ENCODE results near the gene HOXD13. TPM values are rescaled to one million over a fixed set of nuclear protein-coding genes. Genes with fewer than 3 reads are reported as not detected.

The HOXD13 gene
- total RNA-seq, 2 experiments from 2014 or later = not detected

GRCh38 chr2:176105730-176106580 is 13.4 kb downstream of the HOXD13 start:
- no peak overlapping the region for H2AFZ ChIP-seq (ENCODE audit: low read length)
- intact Hi-C loops (cut with micrococcal nuclease; ENCODE audit: unreplicated experiment) = no loop called here
- no TSS peak for BruUV-seq (replicated peaks)

GRCh38 chr2:176106581-176107539 is 14.3 kb downstream of the HOXD13 start, which contains the start of gene HOXD11:
TSS of gene HOXD11 (plus strand) at chr2:176107280. CDS start at chr2:176107356, 76 bp downstream.
- POLR2A ChIA-PET = no interaction called here
- no peak for DNase-seq (ENCODE audit: low spot score)
- Histone ChIP-seq H4K20me1 (ENCODE audit: insufficient read depth, low read length) (no peaks in the 10 kb centered on the region), H3K79me2 (ENCODE audit: insufficient read depth, low read depth, low read length) (no peaks in the 10 kb centered on the region), H3K4me1 (ENCODE audit: insufficient read depth, low read length, poor library complexity, severe bottlenecking) (no peaks in the 10 kb centered on the region), H3K27ac (ENCODE audit: low read depth, low read length, poor library complexity, severe bottlenecking) (no peak within 1 kb of the TSS), H3K9me3 (ENCODE audit: low read length) (no peaks in the 10 kb centered on the region), H3K4me2 (ENCODE audit: low read length) (no peak within 1 kb of the TSS), H2AFZ (ENCODE audit: low read length) (no peak within 1 kb of the TSS), H3K36me3 (ENCODE audit: insufficient read depth, low read length) (no peaks in the 10 kb centered on the region), H3K9me2 (ENCODE audit: insufficient read depth, low read length) (no peaks in the 10 kb centered on the region), H3K4me3 (ENCODE audit: low read depth, low read length, poor library complexity, severe bottlenecking) (no peak within 1 kb of the TSS)
- intact Hi-C loops (cut with micrococcal nuclease; ENCODE audit: unreplicated experiment) = no loop called here
- CTCF ChIA-PET (ENCODE audit: unreplicated experiment) = no interaction called here
- TF ChIP-seq CTCF (conservative IDR thresholded peaks at IDR 0.05; ENCODE audit: low read length) = no peak
- TF ChIP-seq EZH2phosphoT487 (IDR thresholded peaks at IDR 0.05; ENCODE audit: borderline replicate concordance, low read depth, low read length) = no peak
- BruUV-seq (replicated peaks) = no TSS peak

More at GRCh38 chr2:176105730-176106580, 13.4 kb downstream of the HOXD13 start:
- DNase-seq (ENCODE audit: low spot score) = no peak
- H3K36me3 ChIP-seq (ENCODE audit: insufficient read depth, low read length) = no peaks in the 10 kb centered on the region
- no peaks in the 10 kb centered on the region for H4K20me1 ChIP-seq (ENCODE audit: insufficient read depth, low read length)
- no peak overlapping the region for H3K27ac ChIP-seq (ENCODE audit: low read depth, low read length, poor library complexity, severe bottlenecking)
- no peak for TF ChIP-seq CTCF (conservative IDR thresholded peaks at IDR 0.05; ENCODE audit: low read length)
- no peak for TF ChIP-seq EZH2phosphoT487 (IDR thresholded peaks at IDR 0.05; ENCODE audit: borderline replicate concordance, low read depth, low read length)
- H3K79me2 ChIP-seq (ENCODE audit: insufficient read depth, low read depth, low read length) = no peaks in the 10 kb centered on the region
- no peak overlapping the region for H3K4me2 ChIP-seq (ENCODE audit: low read length)
- H3K4me1 ChIP-seq (ENCODE audit: insufficient read depth, low read length, poor library complexity, severe bottlenecking) = no peaks in the 10 kb centered on the region
- POLR2A ChIA-PET = no interaction called here
- H3K9me3 ChIP-seq (ENCODE audit: low read length) = no peaks in the 10 kb centered on the region
- no peaks in the 10 kb centered on the region for H3K9me2 ChIP-seq (ENCODE audit: insufficient read depth, low read length)
- H3K4me3 ChIP-seq (ENCODE audit: low read depth, low read length, poor library complexity, severe bottlenecking) = no peak overlapping the region
- CTCF ChIA-PET (ENCODE audit: unreplicated experiment) = no interaction called here
